WTC11 (cell line): ENCODE results near the gene PAX8. TPM values are rescaled to one million over a fixed set of nuclear protein-coding genes. Genes with fewer than 3 reads are reported as not detected.

Source experiments
- ATAC-seq: fragments of 200-7000 bp; cut with Tn5 transposase; 2 replicates; pipeline ENCODE4 v1.10.0; 2021; ENCODE audit warnings: mild to moderate bottlenecking, moderate library complexity
- CTCF ChIA-PET: fragments of 300-600 bp; sonication (Branson Sonifier 250); formaldehyde crosslinking; loops from one replicate; lab custom pipeline; 2021; ENCODE audit warnings: antibody characterized with exemption; lab: Charles Lee
- POLR2A ChIA-PET: fragments of 350-600 bp; sonication (Branson Sonifier 250); formaldehyde crosslinking; loops from one replicate; lab custom pipeline; 2021; ENCODE audit warnings: antibody characterized with exemption; lab: Charles Lee
- DNase-seq: peaks from one replicate; pipeline ENCODE4 v3.0.0; 2021; ENCODE audit warnings: low spot score
- H3K27ac Mint-ChIP-seq: 2 replicates; pipeline ENCODE4 v1.8.0; 2021; ENCODE audit warnings: mixed read lengths
- H3K27me3 Mint-ChIP-seq: 2 replicates; pipeline ENCODE4 v1.8.0; 2021; ENCODE audit warnings: low read depth, mild to moderate bottlenecking, moderate library complexity, mixed read lengths
- H3K36me3 Mint-ChIP-seq: 2 replicates; pipeline ENCODE4 v1.8.0; 2021; ENCODE audit warnings: mixed read lengths
- H3K4me1 Mint-ChIP-seq: 2 replicates; pipeline ENCODE4 v1.8.0; 2022; ENCODE audit warnings: mixed read lengths
- H3K4me3 Mint-ChIP-seq: 2 replicates; pipeline ENCODE4 v1.8.0; 2021; ENCODE audit warnings: mild to moderate bottlenecking, moderate library complexity, mixed read lengths
- H3K9me3 Mint-ChIP-seq: 2 replicates; pipeline ENCODE4 v1.8.0; 2021; ENCODE audit warnings: mixed read lengths
- AFF4 ChIP-seq: sonication (generic); formaldehyde crosslinking; IDR thresholded peaks from 2 replicates; pipeline ENCODE4 v1.8.1; 2023; ENCODE audit warnings: mild to moderate bottlenecking, missing genetic modification reagents, borderline replicate concordance
- ATF3 ChIP-seq: sonication (generic); formaldehyde crosslinking; conservative IDR thresholded peaks from 2 replicates; pipeline ENCODE4 v1.8.1; 2022; ENCODE audit warnings: mild to moderate bottlenecking, missing genetic modification reagents
- CDX4 ChIP-seq: fragments of 250-450 bp; sonication (Bioruptor Pico); IDR thresholded peaks from 2 replicates; pipeline ENCODE4 v1.9.0; 2021; ENCODE audit warnings: moderate library complexity, mild to moderate bottlenecking, inconsistent platforms, borderline replicate concordance
- CREB1 ChIP-seq: sonication (generic); formaldehyde crosslinking; IDR thresholded peaks from 2 replicates; pipeline ENCODE4 v1.8.0; 2023; ENCODE audit warnings: mild to moderate bottlenecking, missing genetic modification reagents
- FOXP1 ChIP-seq: sonication (generic); formaldehyde crosslinking; IDR thresholded peaks from 2 replicates; pipeline ENCODE4 v1.8.0; 2022; ENCODE audit warnings: missing genetic modification reagents, mild to moderate bottlenecking, moderate library complexity, borderline replicate concordance
- FOXP4 ChIP-seq: sonication (generic); formaldehyde crosslinking; IDR thresholded peaks from 2 replicates; pipeline ENCODE4 v1.8.0; 2022; ENCODE audit warnings: mild to moderate bottlenecking, missing genetic modification reagents
- IRF2 ChIP-seq: sonication (generic); formaldehyde crosslinking; IDR thresholded peaks from 2 replicates; pipeline ENCODE4 v1.8.0; 2022; ENCODE audit warnings: low read depth, missing genetic modification reagents, borderline replicate concordance
- MAX ChIP-seq: sonication (generic); formaldehyde crosslinking; IDR thresholded peaks from 2 replicates; pipeline ENCODE4 v1.8.0; 2022; ENCODE audit warnings: mild to moderate bottlenecking, missing genetic modification reagents
- NR1H2 ChIP-seq: sonication (generic); formaldehyde crosslinking; IDR thresholded peaks from 2 replicates; pipeline ENCODE4 v1.9.0; 2021; ENCODE audit warnings: mild to moderate bottlenecking, moderate library complexity, missing genetic modification reagents
- PRRX2 ChIP-seq: fragments of 250-450 bp; sonication (Bioruptor Pico); IDR thresholded peaks from 2 replicates; pipeline ENCODE4 v1.8.0; 2021; ENCODE audit warnings: mild to moderate bottlenecking
- SMAD3 ChIP-seq: sonication (generic); formaldehyde crosslinking; IDR thresholded peaks from 2 replicates; pipeline ENCODE4 v1.8.0; 2022; ENCODE audit warnings: missing genetic modification reagents, mild to moderate bottlenecking, borderline replicate concordance
- TEAD1 ChIP-seq: sonication (generic); formaldehyde crosslinking; IDR thresholded peaks from 2 replicates; pipeline ENCODE4 v1.8.0; 2022; ENCODE audit warnings: mild to moderate bottlenecking, missing genetic modification reagents
- TEAD4 ChIP-seq: sonication (generic); formaldehyde crosslinking; IDR thresholded peaks from 2 replicates; pipeline ENCODE4 v1.8.0; 2022; ENCODE audit warnings: mild to moderate bottlenecking, missing genetic modification reagents
- USF2 ChIP-seq: sonication (generic); formaldehyde crosslinking; IDR thresholded peaks from 2 replicates; pipeline ENCODE4 v1.8.1; 2023; ENCODE audit warnings: mild to moderate bottlenecking, missing genetic modification reagents, moderate library complexity
- ZNF121 ChIP-seq: sonication (generic); formaldehyde crosslinking; IDR thresholded peaks from 2 replicates; pipeline ENCODE4 v1.8.0; 2023; ENCODE audit warnings: missing genetic modification reagents
- ZNF423 ChIP-seq: fragments of 250-450 bp; sonication (Bioruptor Pico); IDR thresholded peaks from 2 replicates; pipeline ENCODE4 v2.1.2; 2022; ENCODE audit warnings: mild to moderate bottlenecking, moderate library complexity
- ZNF532 ChIP-seq: fragments of 250-450 bp; sonication (Bioruptor Pico); IDR thresholded peaks from 2 replicates; pipeline ENCODE4 v1.9.0; 2021; ENCODE audit warnings: mild to moderate bottlenecking, borderline replicate concordance
- total RNA-seq: library from RNA; stranded (reverse); gene quantifications from 3 replicates; pipeline ENCODE4 v1.2.3, GENCODE V29; 2021

The PAX8 gene
- total RNA-seq, 1 experiment from 2014 or later: 0.35 TPM

- CTCF ChIA-PET: interaction anchor here (1.2 to 3.6 kb wide), 4 partner anchors 31 to 173 kb away, joined by 4 to 19 read pairs (median 9); no protein-coding TSS in a partner anchor
- POLR2A ChIA-PET: interaction anchor here (1.0 kb wide), 1 partner anchor 43 kb away, joined by 3 read pairs; no protein-coding TSS in a partner anchor
- Mint-ChIP-seq H3K27ac (no peak overlapping the region), H3K4me1 (no peaks in the 10 kb centered on the region), H3K36me3 (no peaks in the 10 kb centered on the region), H3K9me3 (peaks cover 3% of the 10 kb centered on the region; the same call in 1 of the 2 replicates), H3K27me3 (0 out of 2 replicates have a peak, but pooled peaks cover 4% of the 10 kb centered on the region), H3K4me3 (peak overlapping the region; percentile 72)
- no peak; the same call in 1 of the 2 replicates for ATAC-seq
- TF ChIP-seq MAX (CRISPR knock-in tag) (no peak), CREB1 (CRISPR knock-in tag) (no peak), IRF2 (CRISPR knock-in tag) (no peak), USF2 (CRISPR knock-in tag) (no peak), SMAD3 (no peak), ATF3 (CRISPR knock-in tag) (no peak), AFF4 (CRISPR knock-in tag) (no peak), TEAD1 (CRISPR knock-in tag) (no peak), ZNF121 (CRISPR knock-in tag) (no peak), NR1H2 (no peak), FOXP4 (CRISPR knock-in tag) (no peak), ZNF532 (no peak), ZNF423 (no peak), CDX4 (CRISPR knock-in tag) (no peak), TEAD4 (CRISPR knock-in tag) (no peak), PRRX2 (no peak), FOXP1 (CRISPR knock-in tag) (no peak)
- DNase-seq: no peak
These were observed 43.9 kb downstream of the PAX8 start for GRCh38 chr2:113234721-113235346.
